Activated CD4-positive, alpha-beta T cell treated with anti-CD3 and anti-CD28 coated beads, Interleukin-2, amount 50 U/mL, for 48 hours (primary cell): ENCODE measurements around the gene PLA2G4D.
A peak's percentile ranks its signal among the peaks of the same experiment; 100 is the strongest.
"Not testable (repeated sequence)": the region's sequence is repeated elsewhere in the genome, so short reads cannot be mapped to it uniquely, and the experiment has no call there.

Experiments used
- DNase-seq, 2 experiments: peaks; one replicate each; pipeline ENCODE4 v3.0.0-alpha.2; 2020

PLA2G4D gene

DNA sequence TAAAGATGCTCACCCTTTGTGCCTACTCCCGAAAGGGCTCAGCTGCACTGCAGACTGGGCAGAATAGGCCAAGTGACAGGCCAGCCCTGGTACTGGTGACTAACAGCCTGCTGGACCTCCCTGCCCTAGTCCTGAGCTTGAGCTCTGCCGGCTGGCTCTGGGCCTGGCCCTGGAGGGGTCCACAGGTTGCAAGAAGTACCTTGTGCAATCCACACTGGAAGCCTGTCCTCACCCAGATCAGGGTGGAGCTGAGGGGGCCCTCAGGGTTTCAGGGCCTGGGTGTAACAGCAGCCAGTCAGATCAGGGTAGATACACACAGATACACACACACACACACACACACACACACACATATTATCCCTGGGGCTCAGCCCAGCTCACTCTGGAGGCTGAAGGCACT is 27.3 kb upstream of the PLA2G4D start:
- DNase-seq = no peak

DNA sequence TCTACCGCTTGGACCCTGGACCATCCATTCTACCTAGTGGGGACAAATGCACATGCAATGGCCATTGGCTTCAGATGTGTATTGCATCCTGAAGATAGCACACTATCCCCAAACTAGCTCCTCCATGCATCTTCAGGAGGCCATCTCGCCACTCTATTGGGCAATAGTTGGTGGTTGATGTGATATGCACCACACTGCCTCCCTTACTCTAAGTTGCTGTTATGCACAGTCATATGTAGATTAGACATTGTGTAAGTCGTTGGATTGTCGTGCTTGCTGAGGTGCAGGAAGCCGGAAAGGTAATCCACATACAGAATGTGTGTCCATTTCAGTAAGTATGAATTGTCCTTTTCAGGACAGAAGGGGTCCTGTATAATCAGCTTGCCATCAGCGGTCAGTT is 26.7 kb upstream of the PLA2G4D start:
- no peak for DNase-seq

DNA sequence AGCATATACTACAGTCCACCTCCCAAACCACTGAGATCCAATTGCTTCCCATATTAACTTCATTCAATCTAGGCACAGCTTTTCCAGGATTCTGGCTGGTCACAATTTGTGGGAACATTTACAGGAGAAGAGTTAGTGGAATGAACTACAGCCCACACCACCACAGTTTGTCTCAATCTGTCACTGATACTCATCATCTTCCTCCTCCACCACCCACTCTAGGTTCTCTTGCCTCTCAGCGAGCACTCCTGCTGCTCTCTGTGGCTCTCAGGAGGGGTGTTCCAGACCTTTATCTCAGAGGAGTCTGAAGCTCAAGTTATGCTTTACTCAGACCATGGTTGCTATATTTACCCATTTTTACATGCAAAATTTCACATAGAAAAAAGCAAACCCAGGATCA is 25.9 kb upstream of the PLA2G4D start:
- no peak for DNase-seq

DNA sequence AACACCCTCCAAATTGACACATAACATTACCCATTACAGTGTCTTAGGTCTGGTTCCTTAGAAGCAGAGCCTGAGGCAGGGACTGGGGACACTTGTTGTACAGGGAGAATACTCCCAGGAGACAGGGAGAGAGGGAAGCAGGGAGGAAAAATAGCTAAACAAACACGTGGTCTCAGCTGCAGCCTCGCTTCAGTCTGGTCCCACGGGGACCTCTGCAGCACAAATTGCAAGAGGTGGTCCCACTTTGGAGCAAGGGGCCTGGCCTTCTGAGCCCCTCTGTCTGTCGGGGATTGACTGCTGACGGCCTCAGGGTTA is 25.0 kb upstream of the PLA2G4D start:
- DNase-seq = no peak

DNA sequence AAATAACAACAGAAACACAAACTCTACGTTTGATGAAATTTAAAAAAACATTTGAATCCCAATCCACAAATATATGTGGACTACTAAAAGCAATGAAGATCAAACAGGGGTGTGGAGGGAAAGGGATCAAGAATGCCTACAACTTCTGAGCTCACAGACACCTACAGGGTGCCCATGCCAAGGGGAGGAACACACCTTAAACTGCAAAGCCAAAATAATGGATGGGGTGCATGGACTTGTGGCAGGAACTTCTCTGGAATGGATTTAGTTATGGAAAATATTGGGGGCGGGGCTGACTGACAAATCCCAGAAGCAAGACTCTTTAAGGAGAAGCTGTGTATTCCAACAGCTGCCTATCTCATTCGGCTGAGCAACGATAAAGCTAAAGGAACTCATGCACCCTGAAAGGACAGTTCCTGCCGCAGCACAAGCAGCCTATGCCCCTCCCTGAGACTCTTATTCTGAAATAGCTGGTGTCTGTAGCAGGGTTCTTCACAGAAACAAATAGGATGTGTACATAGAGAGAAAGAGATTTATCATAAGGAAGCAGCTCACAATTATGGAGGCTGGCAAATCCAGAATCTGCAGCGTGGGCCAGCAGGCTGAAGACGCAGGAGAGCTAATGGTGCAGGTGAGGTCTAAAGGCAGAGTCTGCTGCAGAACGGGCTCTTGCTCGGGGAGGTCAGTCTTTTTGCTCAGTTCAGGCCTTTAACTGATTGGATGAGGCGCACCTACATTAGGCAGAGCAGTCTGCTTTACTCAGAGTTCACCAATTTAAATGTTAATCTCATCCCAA is 24.5 kb upstream of the PLA2G4D start:
- no peak for DNase-seq

DNA sequence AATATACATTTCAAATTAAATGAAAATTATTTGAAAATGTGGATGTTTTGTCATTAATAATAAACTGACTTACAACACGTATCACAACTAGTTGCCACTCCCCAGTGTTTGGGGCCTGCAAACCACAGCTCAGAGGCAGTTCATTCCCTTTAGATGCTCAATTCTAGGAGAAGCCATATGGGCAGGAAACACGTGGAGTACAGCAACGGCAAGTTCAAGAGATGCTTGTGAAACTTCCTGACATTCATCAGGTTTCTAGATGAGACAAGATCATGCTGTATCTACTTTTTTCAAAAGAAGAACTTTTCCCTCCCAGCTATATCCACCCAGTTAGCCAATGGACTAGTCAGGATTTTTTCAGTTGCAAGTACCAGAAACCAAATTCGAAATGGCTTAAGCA is 17.6 kb upstream of the PLA2G4D start:
- DNase-seq = no peak

DNA sequence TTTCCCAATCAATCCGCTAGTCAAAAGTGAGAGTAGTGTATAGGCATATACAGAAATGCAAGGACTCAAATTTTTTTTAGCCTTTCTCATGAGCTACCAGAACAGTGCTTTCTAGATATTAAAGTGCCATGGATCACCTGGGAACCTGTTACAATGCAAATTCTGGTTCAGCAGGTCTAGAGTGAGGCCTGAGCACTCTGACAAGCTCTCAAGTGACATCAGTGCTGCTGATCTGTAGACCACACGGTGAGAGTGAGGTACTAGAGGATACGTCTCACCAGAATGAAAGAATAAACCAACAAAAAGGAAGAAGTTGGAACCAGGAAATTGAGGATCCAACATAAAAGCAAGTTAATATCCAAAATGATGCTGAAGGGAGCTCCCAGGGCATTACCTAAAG is 16.0 kb upstream of the PLA2G4D start:
- DNase-seq = no peak

DNA sequence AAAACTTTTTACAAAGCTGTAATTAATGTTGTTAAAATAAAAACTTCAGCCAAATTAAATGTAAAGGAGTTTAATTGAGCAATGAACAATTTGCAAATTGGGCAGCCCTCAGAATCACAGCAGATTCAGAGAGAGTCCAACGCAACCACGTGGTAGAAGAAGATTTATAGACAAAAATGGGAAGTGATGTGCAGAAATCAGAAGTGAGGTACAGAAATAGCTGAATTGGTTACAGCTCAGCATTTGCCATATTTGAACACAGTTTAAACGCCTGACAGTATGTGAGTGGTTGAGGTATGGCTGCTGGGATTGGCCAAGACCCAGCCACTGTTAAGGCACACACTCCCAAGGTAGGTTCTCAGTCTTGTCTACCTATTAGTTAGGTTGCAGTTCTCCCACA is 14.4 kb upstream of the PLA2G4D start:
- DNase-seq = no peak

DNA sequence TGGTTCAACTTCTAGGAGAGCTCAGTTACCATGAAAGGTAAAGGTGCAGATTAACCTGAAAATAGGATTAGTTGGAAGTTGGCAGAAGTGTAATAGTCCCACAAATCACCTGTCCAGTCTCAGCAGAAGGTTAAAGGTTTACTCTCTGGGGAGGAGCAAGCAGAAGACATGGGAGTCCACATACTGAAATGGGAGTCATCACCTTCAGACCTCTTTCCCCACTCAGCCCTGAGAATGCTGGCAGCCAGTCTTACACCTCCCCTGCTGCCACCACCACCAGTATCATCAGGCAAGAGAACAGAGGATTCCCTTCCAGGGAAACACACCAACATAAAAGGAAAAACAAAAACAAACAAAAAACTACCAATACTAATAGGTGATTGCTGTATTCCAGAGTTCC is 13.8 kb upstream of the PLA2G4D start:
- no peak for DNase-seq

DNA sequence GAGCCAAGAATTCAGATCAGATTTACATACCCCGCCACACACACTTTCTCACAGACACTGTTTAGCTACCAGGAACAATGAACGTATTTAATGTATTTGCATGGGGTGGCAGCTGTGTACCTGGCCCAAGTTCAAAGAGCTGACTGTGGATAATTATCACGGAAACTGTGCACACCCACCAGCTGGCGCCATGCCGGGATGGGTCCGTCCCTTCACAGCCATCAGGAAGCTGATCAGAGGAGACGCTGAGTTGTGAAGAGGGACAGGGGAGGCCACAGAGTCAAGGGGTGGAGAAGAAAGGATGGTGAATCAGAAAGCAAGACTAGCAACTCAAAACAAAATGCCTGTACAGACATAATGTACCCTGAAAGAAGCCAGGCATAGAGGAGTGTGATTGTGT is 13.1 kb upstream of the PLA2G4D start:
- DNase-seq = peak; percentile 64 to 73

DNA sequence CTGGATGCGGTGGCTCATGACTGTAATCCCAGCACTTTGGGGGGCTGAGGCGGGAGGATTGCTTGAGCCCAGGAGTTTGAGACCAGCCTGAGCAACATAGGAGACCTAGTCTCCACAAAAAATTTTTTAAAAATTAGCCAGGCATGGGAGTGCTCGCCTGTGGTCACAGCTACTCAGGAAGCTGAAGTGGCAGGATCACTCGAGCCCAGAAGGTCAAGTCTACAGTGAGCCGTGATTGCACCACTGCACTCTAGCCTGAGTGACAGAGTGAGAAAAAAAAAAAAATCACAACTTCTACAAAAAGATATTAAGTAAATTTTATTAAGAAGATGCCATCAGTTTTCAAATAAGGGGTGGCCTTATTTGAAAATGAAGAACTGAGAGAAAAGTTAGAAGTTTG is 11.9 kb upstream of the PLA2G4D start:
- no peak for DNase-seq

DNA sequence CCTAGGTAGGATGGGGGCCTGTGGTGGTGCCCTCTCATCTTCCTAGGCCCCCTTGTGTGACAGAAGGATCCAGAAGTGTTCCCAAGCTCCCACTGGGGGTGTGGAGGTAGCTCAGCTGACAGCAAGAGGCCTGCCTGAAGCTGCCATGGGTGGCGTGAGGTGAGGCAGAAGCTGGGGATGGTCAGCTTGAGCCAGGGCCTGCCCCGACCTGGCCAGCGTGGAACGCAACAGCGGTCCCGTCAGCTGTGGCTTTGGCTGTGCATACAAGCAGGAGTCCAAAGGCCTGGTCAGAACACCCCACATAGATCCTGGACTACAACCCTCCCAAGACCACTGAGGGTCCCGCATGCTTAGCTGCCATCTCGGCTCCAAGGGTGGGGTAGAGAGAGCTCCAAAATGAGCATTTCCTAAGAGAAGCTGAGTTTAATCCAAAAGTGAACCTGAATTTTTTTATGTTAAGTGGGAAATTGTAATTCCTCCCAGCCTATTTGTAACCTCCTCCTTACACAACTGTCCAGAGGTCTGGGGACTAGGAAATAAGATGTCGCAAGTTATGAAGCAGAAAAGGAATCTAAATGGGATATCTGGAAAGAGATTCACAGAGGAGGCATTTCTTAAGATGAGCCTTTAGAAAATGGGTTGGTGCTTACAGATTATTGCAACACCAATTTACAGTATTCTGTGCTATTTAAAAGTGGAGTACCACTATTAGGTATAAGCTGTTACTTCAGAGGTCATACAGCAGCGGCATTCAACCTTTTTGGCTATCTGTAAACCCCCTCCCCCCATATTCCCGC is 9.9 kb upstream of the PLA2G4D start:
- no peak for DNase-seq

DNA sequence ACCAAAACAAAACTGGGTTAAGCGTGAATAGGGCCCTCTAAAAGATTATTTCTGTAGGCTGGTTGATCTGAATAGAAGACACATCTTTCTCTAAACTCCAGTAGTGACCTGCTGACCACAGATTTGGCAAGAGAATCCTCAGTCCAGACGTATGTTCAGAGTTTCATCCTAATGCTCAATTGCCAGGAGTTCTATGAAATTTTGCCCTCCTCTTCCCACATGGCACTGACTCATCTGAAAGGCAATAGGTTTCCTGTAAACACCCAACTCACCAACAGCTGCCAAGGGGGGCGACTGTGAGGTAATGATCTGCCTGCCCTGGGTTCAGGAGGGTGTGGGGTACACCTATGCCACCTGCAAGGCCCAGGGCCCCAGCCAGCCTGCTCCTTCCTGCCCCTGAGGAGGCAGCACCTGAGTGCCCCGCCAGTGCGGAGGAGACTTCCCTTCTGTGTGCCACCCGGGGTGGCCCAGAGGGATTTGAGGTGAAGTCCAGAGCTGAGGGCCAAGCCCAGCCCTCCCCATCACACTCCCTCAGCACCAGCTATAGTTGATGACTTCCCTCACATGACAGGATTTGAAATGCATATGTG is 8.4 kb upstream of the PLA2G4D start:
- DNase-seq = no peak

DNA sequence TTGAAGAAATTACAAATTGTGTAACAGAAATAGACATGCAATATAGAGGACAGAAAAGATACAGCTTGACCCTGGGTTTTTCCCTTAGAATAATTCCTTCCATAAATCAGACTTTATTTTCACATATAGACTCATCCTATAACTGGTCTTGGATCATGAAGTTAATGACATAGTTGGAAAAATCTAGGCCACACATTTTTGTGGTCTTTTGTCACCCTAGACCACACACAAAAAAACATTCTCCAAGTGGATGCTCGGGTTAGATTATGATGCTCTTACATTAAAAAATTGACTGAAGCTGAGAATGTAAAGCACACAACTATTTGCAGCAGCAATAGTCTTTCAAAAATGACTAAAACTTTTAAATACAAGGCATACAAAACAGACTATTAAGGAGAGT is 7.5 kb upstream of the PLA2G4D start:
- DNase-seq = no peak

DNA sequence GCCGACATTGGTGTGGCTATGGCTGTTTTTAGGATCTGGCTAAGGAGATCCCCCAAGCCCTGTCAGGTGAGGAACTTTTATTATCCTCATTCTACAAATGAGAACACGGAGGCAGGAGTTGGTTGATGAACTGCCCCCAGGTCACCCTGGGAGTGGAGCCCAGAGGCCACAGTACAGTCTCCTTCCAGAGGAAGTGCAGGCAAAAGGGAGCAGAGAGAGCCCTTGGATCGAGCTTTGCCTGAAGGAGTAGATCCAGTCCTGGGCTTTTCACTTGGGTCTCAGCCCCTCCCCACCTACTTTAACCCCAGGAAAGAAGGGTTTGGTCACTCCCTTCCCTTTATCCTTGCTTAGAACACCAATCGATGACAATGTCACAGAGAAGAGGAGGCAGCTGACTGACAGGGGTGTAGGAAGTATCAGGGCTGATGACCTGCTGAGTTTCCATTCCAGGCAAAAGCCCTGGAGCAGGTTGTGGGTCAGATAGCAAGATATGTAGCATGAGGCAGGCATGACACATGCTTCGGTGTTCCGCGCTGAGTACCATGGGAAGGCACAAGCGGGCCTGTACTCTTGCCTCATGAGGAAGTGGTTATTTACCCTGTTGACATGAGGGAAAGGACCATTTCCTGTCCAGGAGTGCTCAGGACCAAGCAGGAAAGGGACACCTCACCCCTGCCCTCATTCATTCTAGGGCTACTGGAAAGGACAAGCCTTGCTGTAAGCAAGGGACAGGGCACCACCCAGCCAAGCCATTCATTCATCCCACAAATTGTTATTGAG is 5.8 kb upstream of the PLA2G4D start:
- DNase-seq = no peak

DNA sequence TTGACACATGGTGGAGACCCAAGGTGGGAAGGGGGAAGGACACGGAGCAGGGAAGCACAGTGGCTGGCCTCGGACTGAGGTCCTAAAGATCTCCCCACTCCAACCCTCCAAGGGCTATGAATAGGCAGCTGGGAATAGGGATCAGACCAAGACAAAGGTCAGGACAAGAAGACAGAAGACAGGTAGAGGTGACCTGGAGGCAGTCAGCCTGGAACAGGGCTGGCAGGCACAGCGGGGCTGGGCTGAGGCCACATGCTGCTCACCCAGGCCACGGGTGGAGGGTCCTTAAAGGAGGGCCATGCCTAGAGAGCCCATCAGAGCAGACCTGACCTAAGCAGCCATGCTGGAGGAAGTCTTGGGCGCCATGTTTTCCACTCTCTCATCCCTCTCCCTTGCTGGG is 2.7 kb upstream of the PLA2G4D start:
- no peak for DNase-seq

DNA sequence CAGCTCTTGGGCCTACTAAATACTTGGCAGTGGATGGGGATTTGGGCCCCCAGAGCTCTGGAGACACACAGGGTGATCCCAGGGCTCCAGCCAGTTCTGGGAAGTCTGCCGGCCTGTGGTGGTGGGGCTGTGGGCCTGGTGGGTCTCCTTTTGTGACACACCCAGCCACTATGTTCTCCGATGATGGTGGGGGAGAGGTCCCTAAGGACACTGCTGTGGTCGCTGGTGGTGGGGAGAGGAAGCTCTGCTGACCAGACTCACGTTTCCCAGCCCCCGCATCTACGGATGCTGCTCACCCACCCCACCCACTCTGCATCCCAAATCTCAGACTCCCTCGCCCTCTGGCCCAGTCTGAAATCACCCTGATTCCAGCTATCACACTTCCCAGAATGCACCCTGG is 396 bp downstream of the PLA2G4D start:
- no peak for DNase-seq

DNA sequence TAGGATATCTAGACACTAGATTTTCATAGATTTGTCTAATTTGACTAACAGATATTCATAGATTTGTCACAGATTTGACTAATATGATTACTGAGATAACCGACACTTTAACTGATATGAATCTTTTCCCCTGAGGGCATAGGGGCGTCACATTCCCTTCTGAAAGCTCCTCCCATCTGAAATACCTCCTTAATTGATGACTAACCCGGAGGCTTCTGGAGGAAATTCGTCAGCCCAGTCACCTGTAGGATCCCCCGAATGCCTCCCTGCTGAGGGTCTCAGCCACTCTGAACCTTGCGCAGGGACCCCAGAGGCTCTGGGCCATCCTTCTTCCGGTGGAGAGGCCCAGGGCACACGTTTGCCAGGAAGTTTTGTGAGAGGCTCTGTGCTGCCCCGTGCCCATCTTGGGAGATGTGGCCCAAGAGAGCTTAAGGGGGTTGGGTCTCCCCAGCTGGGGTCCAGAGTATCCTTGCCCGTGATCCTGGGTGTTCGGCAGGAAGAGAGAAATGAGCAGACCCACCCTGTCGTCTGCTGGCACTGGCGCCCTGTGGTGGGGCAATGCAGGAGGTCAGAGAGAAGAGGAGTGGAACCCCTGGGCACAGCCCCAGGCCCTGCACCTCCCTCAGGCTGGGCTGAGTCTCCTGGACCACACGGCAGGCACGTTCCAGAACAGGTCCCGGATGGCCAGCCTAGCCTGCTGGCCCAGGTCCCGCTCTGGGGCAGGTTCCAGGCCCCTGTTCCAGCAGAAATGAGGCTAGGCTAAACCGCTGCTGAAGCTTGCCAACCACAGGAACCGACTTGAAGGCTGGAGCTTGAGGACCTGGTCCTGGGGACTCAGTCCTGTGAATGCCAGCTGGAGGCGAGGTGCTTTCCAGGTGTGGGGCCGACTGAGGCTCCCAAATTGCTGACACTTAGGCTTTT is 1.7 kb downstream of the PLA2G4D start:
- no peak for DNase-seq

DNA sequence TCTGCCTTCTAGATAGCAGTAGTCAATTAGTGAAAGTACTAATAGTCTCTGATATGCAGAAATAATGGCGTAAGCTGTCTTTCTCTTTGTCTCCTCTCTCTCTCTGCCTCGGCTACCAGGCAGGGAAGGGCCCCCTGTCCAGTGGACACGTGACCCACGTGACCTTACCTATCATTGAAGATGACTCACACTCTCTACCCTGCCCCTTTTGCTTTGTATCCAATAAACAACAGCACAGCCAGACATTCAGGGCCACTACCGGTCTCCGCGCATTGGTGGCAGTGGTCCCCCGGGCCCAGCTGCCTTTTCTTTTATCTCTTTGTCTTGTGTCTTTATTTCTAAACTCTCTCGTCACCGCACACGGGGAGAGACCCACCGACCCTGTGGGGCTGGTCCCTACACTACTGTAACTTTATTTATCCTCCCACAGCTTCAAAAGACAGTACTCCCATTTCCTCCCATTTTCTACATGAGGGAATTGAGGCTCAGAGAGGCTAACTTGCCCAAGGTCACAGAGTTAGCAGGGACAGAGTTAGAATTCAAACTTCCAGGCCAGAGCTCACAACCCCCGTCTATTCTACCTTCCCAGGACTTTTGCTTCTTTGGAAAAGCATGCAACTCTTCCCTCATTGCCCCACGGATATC is 2.5 kb downstream of the PLA2G4D start:
- DNase-seq = not testable (repeated sequence)

DNA sequence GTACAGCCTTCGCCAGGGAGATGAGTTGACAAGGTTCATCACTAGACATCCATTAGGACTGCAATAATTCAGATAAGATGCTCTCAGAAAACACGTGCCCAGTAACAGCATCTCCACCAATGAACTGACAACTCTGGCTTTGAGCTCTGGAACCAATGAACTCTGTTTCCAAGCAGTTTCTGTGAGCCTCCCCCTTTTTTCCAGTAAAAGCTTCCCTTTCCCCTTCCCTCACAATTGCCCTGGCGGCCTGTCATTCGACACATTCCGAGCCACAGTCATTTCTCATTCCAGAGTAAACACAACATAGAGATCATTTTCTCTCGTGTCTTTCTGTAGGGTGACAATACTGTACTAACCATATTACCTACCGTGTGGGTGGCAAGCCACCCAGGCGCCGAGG is 3.6 kb downstream of the PLA2G4D start:
- no peak for DNase-seq

DNA sequence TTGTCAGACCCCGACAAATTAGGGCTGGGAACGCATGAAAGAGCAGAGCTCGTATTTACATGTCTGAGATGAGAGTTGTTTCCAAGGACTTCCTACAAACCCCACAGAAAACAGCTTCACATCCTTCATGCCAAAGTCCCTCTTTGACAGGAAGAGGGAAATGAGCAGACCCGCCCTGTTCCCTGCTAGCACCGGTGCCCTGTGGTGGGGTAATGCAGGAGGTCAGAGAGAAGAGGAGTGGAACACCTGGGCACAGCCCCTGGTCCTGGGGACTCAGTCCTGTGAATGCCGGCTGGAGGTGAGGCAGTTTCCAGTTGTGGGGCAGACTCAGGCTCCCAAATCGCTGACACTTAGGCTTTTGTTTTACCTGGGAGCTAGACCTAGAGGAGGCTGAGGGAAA is 4.0 kb downstream of the PLA2G4D start:
- no peak for DNase-seq

DNA sequence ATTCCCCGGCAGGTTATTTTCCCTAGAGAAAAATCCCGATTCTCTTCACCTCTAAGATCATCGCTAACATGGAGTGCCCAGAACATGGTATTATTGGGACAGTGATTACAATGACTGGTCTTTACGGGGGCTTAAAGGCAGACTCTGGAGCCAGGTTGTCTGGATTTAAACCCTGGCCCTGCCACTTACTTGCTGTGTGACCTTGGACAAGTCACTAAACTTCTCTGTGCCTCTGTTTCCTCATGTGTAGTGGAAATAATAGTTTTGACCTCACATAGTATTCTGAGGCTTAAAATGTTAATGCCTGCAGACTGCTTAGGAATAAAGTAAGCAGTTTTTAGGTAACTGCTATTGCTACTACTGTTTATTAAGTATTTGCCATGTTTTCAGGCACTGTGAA is 4.4 kb downstream of the PLA2G4D start:
- no peak for DNase-seq
